ENCODE measurements around the gene TP53BP2. TPM values are rescaled to one million over a fixed set of nuclear protein-coding genes. Genes with fewer than 3 reads are reported as not detected.

Gene TP53BP2
- total RNA-seq, 1 experiment from 2014 or later: 32.0 TPM

DNA sequence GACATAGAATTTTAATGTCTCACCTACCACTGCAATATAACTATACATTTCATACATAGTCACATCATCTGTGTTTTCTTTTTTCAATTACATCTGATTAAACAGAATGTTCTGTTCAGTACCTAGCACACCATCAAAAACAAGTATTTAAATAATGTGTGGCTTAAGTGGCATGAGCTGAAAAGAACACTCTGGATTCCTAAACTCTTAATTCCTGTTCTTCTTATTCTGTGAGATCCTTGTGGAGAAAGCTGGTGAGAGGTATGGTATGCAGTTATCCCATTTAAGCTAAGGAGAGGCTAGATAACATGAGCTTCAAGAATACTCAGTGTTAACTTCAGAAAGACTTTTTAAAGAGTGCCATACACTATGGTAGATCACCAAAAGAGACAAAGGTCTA is 5.5 kb downstream of the TP53BP2 start:
- H3K4me1 ChIP-seq (ENCODE audit: insufficient read depth, low read length): peaks cover 37% of the 10 kb centered on the region

DNA sequence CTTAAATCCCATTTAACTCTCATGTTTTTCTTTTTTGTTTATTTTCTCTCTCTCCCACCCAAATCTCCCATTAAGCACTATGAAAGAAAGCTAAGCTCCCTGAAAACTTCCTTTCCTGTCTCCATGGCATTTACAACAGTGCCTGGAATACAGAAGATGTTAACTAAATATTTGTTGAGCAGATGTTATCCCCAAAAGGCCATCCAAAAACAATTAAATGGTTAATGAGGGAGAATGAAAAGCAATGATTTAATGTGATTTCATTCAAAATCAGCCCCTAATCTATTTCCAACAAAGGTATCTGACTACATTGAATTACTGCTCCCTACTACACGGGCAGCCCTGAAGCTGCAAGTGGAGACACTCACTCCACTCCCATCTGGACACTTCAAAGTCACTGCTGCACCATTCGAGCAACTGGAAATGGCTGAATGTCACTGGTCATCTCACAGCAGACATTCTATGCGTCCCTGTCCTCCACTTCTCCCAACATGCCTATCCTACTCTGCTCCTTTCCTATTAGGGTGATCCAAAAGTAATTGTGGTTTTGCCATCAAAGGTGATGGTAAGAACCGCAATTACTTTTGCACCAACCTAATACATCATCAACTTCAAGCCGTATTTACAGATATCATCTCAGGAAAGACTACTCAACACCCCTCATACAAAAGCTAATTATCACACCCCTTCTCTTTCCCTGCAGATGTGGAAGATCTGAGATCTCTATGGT is 7.5 kb downstream of the TP53BP2 start:
- no TSS peak for BruUV-seq (replicated peaks)
- no peak for DNase-seq
- Histone ChIP-seq H3K4me1 (ENCODE audit: insufficient read depth, low read length) (peaks cover 44% of the 10 kb centered on the region), H3K27ac (ENCODE audit: low read length) (no peak overlapping the region), H3K9me2 (replicated peaks; ENCODE audit: low read length) (no peaks in the 10 kb centered on the region), H3K9ac (ENCODE audit: low read length) (no peak overlapping the region), H3F3A (ENCODE audit: low read length, unreplicated experiment) (no peaks in the 10 kb centered on the region), H3K36me3 (ENCODE audit: low read depth, low read length) (no peaks in the 10 kb centered on the region), H3K9me3 (ENCODE audit: low read length) (no peaks in the 10 kb centered on the region), H3K4me3 (ENCODE audit: low read length) (no peak overlapping the region), H3K4me2 (ENCODE audit: low read length) (no peak overlapping the region), H3K79me2 (ENCODE audit: low read length) (peaks cover 100% of the 10 kb centered on the region), H3K27me3 (ENCODE audit: low read length) (no peaks in the 10 kb centered on the region), H2AFZ (ENCODE audit: low read length) (no peak overlapping the region), H4K20me1 (ENCODE audit: low read length) (peaks cover 29% of the 10 kb centered on the region)
- intact Hi-C loops (cut with micrococcal nuclease): no loop called here
- ATAC-seq: no peak
- TF ChIP-seq, protein P1, sequence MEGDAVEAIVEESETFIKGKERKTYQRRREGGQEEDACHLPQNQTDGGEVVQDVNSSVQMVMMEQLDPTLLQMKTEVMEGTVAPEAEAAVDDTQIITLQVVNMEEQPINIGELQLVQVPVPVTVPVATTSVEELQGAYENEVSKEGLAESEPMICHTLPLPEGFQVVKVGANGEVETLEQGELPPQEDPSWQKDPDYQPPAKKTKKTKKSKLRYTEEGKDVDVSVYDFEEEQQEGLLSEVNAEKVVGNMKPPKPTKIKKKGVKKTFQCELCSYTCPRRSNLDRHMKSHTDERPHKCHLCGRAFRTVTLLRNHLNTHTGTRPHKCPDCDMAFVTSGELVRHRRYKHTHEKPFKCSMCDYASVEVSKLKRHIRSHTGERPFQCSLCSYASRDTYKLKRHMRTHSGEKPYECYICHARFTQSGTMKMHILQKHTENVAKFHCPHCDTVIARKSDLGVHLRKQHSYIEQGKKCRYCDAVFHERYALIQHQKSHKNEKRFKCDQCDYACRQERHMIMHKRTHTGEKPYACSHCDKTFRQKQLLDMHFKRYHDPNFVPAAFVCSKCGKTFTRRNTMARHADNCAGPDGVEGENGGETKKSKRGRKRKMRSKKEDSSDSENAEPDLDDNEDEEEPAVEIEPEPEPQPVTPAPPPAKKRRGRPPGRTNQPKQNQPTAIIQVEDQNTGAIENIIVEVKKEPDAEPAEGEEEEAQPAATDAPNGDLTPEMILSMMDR (conservative IDR thresholded peaks at IDR 0.05; ENCODE audit: low read depth, low read length): no peak
- no peak for TF ChIP-seq EZH2 (IDR thresholded peaks at IDR 0.05; ENCODE audit: low read length, unreplicated experiment)
- no peak for TF ChIP-seq EZH2phosphoT487 (IDR thresholded peaks at IDR 0.05; ENCODE audit: borderline replicate concordance, low read length)
- ChIA-PET CTCF (no interaction called here), POLR2A (ENCODE audit: unreplicated experiment) (no interaction called here)

More for the DNA sequence above, 5.5 kb downstream of the TP53BP2 start:
- Histone ChIP-seq H3K9me3 (ENCODE audit: low read length) (no peaks in the 10 kb centered on the region), H3K27me3 (ENCODE audit: low read length) (no peaks in the 10 kb centered on the region), H3K9ac (ENCODE audit: low read length) (no peak overlapping the region), H3K79me2 (ENCODE audit: low read length) (peaks cover 100% of the 10 kb centered on the region), H3K4me3 (ENCODE audit: low read length) (no peak overlapping the region), H3K27ac (ENCODE audit: low read length) (no peak overlapping the region), H3K4me2 (ENCODE audit: low read length) (no peak overlapping the region), H3K36me3 (ENCODE audit: low read depth, low read length) (no peaks in the 10 kb centered on the region), H4K20me1 (ENCODE audit: low read length) (peaks cover 39% of the 10 kb centered on the region), H3F3A (ENCODE audit: low read length, unreplicated experiment) (no peaks in the 10 kb centered on the region), H2AFZ (ENCODE audit: low read length) (no peak overlapping the region), H3K9me2 (replicated peaks; ENCODE audit: low read length) (no peaks in the 10 kb centered on the region)
- POLR2A ChIA-PET (ENCODE audit: unreplicated experiment): no interaction called here
- DNase-seq (no peak), ATAC-seq (no peak)
- TF ChIP-seq EZH2phosphoT487 (IDR thresholded peaks at IDR 0.05; ENCODE audit: borderline replicate concordance, low read length): no peak
- TF ChIP-seq EZH2 (IDR thresholded peaks at IDR 0.05; ENCODE audit: low read length, unreplicated experiment): no peak
- TF ChIP-seq, protein P1 (conservative IDR thresholded peaks at IDR 0.05; ENCODE audit: low read depth, low read length): no peak
- intact Hi-C loops (cut with micrococcal nuclease): loop anchor here (10.0 kb wide), 1 partner anchor 65 kb away; no protein-coding TSS in a partner anchor
- BruUV-seq (replicated peaks): no TSS peak
- CTCF ChIA-PET: no interaction called here

DNA sequence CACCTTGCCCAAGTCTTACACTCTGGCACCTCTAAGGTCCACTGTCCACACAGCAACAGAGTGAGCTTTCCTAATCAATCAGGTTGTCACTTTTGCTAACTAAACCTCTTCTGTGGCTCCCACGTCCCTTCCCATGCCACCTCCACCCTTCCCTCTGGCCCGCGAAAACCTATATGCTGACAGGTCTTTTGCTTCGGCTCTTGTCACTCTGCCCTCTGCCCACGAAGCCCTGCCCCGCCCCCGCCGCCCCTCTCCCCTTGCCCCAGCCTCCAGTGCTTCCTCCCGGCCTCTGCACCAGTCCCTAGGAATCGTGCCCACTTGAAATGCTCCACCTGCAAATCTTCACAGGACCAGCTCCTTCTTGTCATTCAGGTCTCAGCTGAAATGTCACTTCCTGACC is 8.1 kb downstream of the TP53BP2 start:
- BruUV-seq (replicated peaks): no TSS peak
- no peak for ATAC-seq
- H3K9me2 ChIP-seq (replicated peaks; ENCODE audit: low read length): no peaks in the 10 kb centered on the region
- TF ChIP-seq, protein P1 (conservative IDR thresholded peaks at IDR 0.05; ENCODE audit: low read depth, low read length): no peak
- TF ChIP-seq EZH2 (IDR thresholded peaks at IDR 0.05; ENCODE audit: low read length, unreplicated experiment) (no peak), EZH2phosphoT487 (IDR thresholded peaks at IDR 0.05; ENCODE audit: borderline replicate concordance, low read length) (no peak)
- no peak for DNase-seq
- H3K4me2 ChIP-seq (ENCODE audit: low read length): no peak overlapping the region
- POLR2A ChIA-PET (ENCODE audit: unreplicated experiment): no interaction called here
- no peaks in the 10 kb centered on the region for H3K36me3 ChIP-seq (ENCODE audit: low read depth, low read length)
- H2AFZ ChIP-seq (ENCODE audit: low read length): no peak overlapping the region
- H3K9me3 ChIP-seq (ENCODE audit: low read length): no peaks in the 10 kb centered on the region
- CTCF ChIA-PET: no interaction called here
- H3K27ac ChIP-seq (ENCODE audit: low read length): no peak overlapping the region
- intact Hi-C loops (cut with micrococcal nuclease): no loop called here
- H3K79me2 ChIP-seq (ENCODE audit: low read length): peaks cover 100% of the 10 kb centered on the region
- H3K9ac ChIP-seq (ENCODE audit: low read length): no peak overlapping the region
- peaks cover 48% of the 10 kb centered on the region for H3K4me1 ChIP-seq (ENCODE audit: insufficient read depth, low read length)
- H3K27me3 ChIP-seq (ENCODE audit: low read length): no peaks in the 10 kb centered on the region
- peaks cover 28% of the 10 kb centered on the region for H4K20me1 ChIP-seq (ENCODE audit: low read length)
- H3F3A ChIP-seq (ENCODE audit: low read length, unreplicated experiment): no peaks in the 10 kb centered on the region
- H3K4me3 ChIP-seq (ENCODE audit: low read length): no peak overlapping the region

Measured in PC-3 (cell line).